T47D (cell line): ENCODE measurements around the gene SPI1.

Experiments
- DNase-seq, 2 experiments: peaks; one replicate each; pipeline versions ENCODE4 v3.0.0 to v3.0.0-alpha.2; 2011 to 2012; ENCODE audit warnings: low read depth in 1 of 2, low spot score in 1 of 2
- JUND ChIP-seq: IDR thresholded peaks from 2 replicates; pipeline ENCODE4 v1.6.1; 2012; ENCODE audit warnings: low read depth
- in situ Hi-C: cut with HindIII; loops from 2 replicates; pipeline ENCODE4 v1.10.0; 2016; ENCODE audit warnings: low sequenced_read_pairs, low pct_unique_long_range_greater_than_20kb

The SPI1 gene

GRCh38 chr11:47390422-47390760 is 12.0 kb upstream of the SPI1 start:
- TF ChIP-seq JUND = no peak
- in situ Hi-C loops = no loop called here
- DNase-seq = no peak

- in situ Hi-C loops = no loop called here
- DNase-seq = no peak
- TF ChIP-seq JUND = no peak
Observed at GRCh38 chr11:47389577-47390421, 11.5 kb upstream of the SPI1 start.

GRCh38 chr11:47388697-47389576 is 10.6 kb upstream of the SPI1 start:
- in situ Hi-C loops = no loop called here
- DNase-seq = no peak
- TF ChIP-seq JUND = no peak

- DNase-seq = no peak
- no peak for TF ChIP-seq JUND
- in situ Hi-C loops = no loop called here
Observed at GRCh38 chr11:47387944-47388696, 9.8 kb upstream of the SPI1 start.

GRCh38 chr11:47384498-47384897 is 6.2 kb upstream of the SPI1 start:
- in situ Hi-C loops = no loop called here
- TF ChIP-seq JUND = no peak
- no peak for DNase-seq

- DNase-seq = no peak
- in situ Hi-C loops = no loop called here
Observed at GRCh38 chr11:47383071-47383470, 4.7 kb upstream of the SPI1 start.

GRCh38 chr11:47380078-47380477 is 1.7 kb upstream of the SPI1 start:
- DNase-seq = no peak
- in situ Hi-C loops = no loop called here
- no peak for TF ChIP-seq JUND

More at GRCh38 chr11:47383071-47383470, 4.7 kb upstream of the SPI1 start:
- TF ChIP-seq JUND = no peak

- DNase-seq = no peak
- in situ Hi-C loops = no loop called here
- TF ChIP-seq JUND = no peak
Observed at GRCh38 chr11:47379317-47379716, 970 bp upstream of the SPI1 start.

GRCh38 chr11:47378836-47379170 is 456 bp upstream of the SPI1 start:
- DNase-seq = no peak
- TF ChIP-seq JUND = no peak
- in situ Hi-C loops = no loop called here

GRCh38 chr11:47377571-47378009 is 757 bp downstream of the SPI1 start:
- TF ChIP-seq JUND = no peak
- no peak for DNase-seq
- in situ Hi-C loops = no loop called here

GRCh38 chr11:47376525-47377371 is 1.6 kb downstream of the SPI1 start:
- TF ChIP-seq JUND = no peak
- no peak for DNase-seq
- in situ Hi-C loops = no loop called here

- no peak for TF ChIP-seq JUND
- DNase-seq = no peak
- in situ Hi-C loops = no loop called here
Observed at GRCh38 chr11:47376107-47376524, 2.2 kb downstream of the SPI1 start.
